ENCODE results near the gene ZSCAN21. TPM values are rescaled to one million over a fixed set of nuclear protein-coding genes. Genes with fewer than 3 reads are reported as not detected.
A peak's percentile ranks its signal among the peaks of the same experiment; 100 is the strongest.

The ZSCAN21 gene
- total and polyA plus RNA-seq, 11 donors, result 4.4 to 12.1 (median 7.2) TPM

DNA sequence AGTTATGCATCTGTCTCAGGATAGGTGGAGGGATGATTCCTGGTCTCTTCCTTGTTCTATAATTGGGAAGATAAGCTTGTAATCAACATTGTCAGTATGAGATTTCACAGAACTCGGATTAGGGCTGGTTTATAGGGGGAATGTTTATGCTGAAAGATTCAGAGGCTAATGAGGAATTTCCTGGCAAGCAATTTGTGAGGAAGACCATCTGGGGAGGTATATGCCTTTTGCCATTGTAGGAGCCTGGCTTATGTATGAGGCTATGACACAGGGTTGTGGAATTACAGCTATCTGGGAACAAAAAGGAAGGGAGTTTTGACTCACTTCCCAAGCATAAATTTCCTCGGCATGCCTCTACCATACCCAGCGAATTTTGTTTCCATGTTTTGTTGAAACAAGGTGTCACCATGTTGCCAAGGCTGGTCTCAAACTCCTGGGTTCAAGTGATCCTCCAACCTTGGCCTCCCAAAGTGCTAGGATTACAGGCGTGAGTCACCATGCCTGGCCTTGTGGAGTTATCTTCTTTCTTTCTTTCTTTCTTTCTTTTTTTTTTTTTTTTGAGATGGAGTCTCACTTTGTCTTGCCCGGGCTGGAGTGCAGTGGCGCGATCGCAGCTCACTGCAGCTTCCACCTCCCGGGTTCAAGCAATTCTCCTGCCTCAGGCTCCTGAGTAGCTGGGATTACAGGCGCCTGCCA lies 37.6 kb downstream of the ZSCAN21 start:
- no peak for ATAC-seq

DNA sequence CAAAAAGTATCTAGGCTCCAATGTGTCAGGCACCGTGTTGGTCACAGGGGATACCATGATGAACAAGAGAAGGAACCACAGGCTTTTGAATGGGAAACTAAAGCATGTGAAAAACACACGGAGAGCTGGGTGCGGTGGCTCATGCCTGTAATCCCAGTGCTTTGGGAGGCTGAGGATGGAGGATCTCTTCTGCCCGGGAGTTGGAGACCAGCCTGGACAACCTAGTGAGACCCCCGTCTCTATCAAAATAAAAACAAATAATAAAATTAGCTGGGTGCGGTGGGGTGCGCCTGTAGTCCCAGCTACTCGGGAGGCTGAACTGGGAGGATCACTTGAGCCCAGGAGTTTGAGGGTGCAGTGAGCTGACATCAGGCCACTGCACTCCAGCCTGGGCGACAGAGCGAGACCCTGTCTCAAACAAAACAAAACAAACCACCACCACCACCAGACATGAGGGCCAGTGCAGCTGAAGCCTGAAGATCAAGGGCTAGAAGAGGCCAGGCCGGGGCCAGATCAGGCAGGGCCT lies 38.6 kb downstream of the ZSCAN21 start:
- H3K9me3 ChIP-seq, result no peaks in the 10 kb centered on the region
- H3K27me3 ChIP-seq, result no peaks in the 10 kb centered on the region
- peaks cover 0 to 31% (median 15%) of the 10 kb centered on the region in 12 donors for H3K4me1 ChIP-seq
- H3K4me3 ChIP-seq, result peak overlapping the region; percentile 62 to 96 (median 87)
- TF ChIP-seq, protein P1, sequence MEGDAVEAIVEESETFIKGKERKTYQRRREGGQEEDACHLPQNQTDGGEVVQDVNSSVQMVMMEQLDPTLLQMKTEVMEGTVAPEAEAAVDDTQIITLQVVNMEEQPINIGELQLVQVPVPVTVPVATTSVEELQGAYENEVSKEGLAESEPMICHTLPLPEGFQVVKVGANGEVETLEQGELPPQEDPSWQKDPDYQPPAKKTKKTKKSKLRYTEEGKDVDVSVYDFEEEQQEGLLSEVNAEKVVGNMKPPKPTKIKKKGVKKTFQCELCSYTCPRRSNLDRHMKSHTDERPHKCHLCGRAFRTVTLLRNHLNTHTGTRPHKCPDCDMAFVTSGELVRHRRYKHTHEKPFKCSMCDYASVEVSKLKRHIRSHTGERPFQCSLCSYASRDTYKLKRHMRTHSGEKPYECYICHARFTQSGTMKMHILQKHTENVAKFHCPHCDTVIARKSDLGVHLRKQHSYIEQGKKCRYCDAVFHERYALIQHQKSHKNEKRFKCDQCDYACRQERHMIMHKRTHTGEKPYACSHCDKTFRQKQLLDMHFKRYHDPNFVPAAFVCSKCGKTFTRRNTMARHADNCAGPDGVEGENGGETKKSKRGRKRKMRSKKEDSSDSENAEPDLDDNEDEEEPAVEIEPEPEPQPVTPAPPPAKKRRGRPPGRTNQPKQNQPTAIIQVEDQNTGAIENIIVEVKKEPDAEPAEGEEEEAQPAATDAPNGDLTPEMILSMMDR (IDR thresholded peaks at IDR 0.05), result no peak
- no peak for TF ChIP-seq POLR2A (IDR thresholded peaks at IDR 0.05)
- peak overlapping the region; percentile 70 to 97 (median 93) for H3K27ac ChIP-seq
- peak in 1 of 4 donors; percentile 8 for ATAC-seq
- no peak for DNase-seq
- WGBS, 4 donors, result 80 to 88% (median 82%) methylated on average over 11 of the region's 11 CpGs
- intact Hi-C loops (cut with DNase I), result loop anchor here in 4 of 10 donors (5.0 to 10.0 kb wide), 2 partner anchors 39 to 173 kb away; partner anchors contain the start of genes TRIM4 (in 3 of the 4) and MBLAC1 (in 1 of the 4)
- H3K36me3 ChIP-seq, result peaks cover 0 to 32% (median 29%) of the 10 kb centered on the region in 9 donors

More for the DNA sequence above, 37.6 kb downstream of the ZSCAN21 start:
- H3K4me3 ChIP-seq, result no peak overlapping the region
- intact Hi-C loops (cut with DNase I), result loop anchor here in 4 of 10 donors (5.0 to 10.0 kb wide), 2 partner anchors 40 to 172 kb away; partner anchors contain the start of genes TRIM4 (in 3 of the 4) and MBLAC1 (in 1 of the 4)
- H3K9me3 ChIP-seq, result no peaks in the 10 kb centered on the region
- H3K4me1 ChIP-seq, result peaks cover 0 to 40% (median 20%) of the 10 kb centered on the region in 12 donors
- no peak for TF ChIP-seq POLR2A (IDR thresholded peaks at IDR 0.05)
- TF ChIP-seq, protein P1 (IDR thresholded peaks at IDR 0.05), result no peak
- peaks cover 0 to 22% (median 20%) of the 10 kb centered on the region in 9 donors for H3K36me3 ChIP-seq
- no peak for DNase-seq
- 73 to 79% (median 75%) methylated on average over 10 of the region's 10 CpGs for WGBS, 4 donors
- no peaks in the 10 kb centered on the region for H3K27me3 ChIP-seq
- peak overlapping the region in 2 of 12 donors; percentile 67 to 85 for H3K27ac ChIP-seq

DNA sequence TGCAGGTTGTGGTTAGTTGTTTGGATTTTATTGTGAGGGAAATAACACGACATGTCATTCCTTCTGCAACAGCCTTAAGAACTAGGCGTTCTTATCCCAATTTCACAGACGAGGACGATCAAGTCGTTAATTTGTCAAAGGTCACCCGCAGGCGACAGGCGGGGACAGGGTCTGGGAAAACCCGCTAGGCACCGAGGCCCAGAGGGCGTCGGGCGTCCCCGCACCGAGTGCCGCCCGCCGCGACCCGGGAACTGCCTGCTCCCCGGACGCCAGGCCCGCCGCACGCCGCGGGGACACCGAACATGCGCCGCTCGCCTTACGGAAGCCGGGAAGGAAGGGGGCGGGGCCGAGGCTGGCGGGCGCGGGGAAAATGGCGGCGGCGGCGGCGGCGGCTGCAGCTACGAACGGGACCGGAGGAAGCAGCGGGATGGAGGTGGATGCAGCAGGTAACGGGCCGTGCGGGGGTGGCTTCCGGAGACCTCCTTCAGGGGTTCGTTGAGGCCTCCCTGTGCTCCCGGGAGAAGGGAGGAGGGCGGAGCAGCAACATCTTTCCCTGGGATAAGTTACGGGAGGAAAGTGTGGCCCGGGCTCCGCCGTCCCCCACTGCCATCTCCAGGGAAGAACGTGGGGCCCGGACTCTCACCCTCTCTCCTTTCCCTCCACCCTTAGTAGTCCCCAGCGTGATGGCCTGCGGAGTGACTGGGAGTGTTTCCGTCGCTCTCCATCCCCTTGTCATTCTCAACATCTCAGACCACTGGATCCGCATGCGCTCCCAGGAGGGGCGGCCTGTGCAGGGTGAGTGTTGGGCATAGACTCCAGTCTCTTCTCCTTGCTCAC lies 39.3 kb downstream of the ZSCAN21 start, which contains the start of gene COPS6:
TSS of gene COPS6 (plus strand) at position 349 of the 837 bp plus-strand sequence. CDS start at position 371, 22 bp downstream.
- TF ChIP-seq POLR2A (IDR thresholded peaks at IDR 0.05), result peak in 1 of 2 donors; percentile 89
- TF ChIP-seq, protein P1 (IDR thresholded peaks at IDR 0.05), result no peak
- 0 to 2% (median 1%) methylated on average over 32 to 68 of the region's 68 CpGs for WGBS, 4 donors
- peak; percentile 48 to 88 (median 88) for ATAC-seq

More for the DNA sequence above, 39.3 kb downstream of the ZSCAN21 start, which contains the start of gene COPS6:
- Histone ChIP-seq H3K27ac (peak within 1 kb of the TSS; percentile 70 to 97 (median 93)), H3K36me3 (peaks cover 0 to 38% (median 36%) of the 10 kb centered on the region in 9 donors), H3K4me1 (peaks cover 0 to 31% (median 16%) of the 10 kb centered on the region in 12 donors), H3K4me3 (peak within 1 kb of the TSS; percentile 62 to 96 (median 87)), H3K9me3 (no peaks in the 10 kb centered on the region), H3K27me3 (no peaks in the 10 kb centered on the region)
- DNase-seq, result peak; percentile 88 to 94 (median 91)
- intact Hi-C loops (cut with DNase I), result loop anchor here in 4 of 10 donors (5.0 to 10.0 kb wide), 2 partner anchors 38 to 174 kb away; partner anchors contain the start of genes TRIM4 (in 3 of the 4) and MBLAC1 (in 1 of the 4)

Measured in heart left ventricle (tissue), 16 donors.